SH-SY5Y (cell line): Measurements from ENCODE around the gene BCL10.

ENCODE experiments used
- GATA2 ChIP-seq: IDR thresholded peaks from 2 replicates; pipeline ENCODE4 v1.6.1; 2011; ENCODE audit warnings: mild to moderate bottlenecking, low read depth, low read length
- GATA3 ChIP-seq: IDR thresholded peaks from 2 replicates; pipeline ENCODE4 v1.6.1; 2011; ENCODE audit warnings: low read depth, mild to moderate bottlenecking, low read length, moderate library complexity

GRCh38 chr1:85273397-85273796 is 3.0 kb downstream of the BCL10 start:
- TF ChIP-seq GATA2 = no peak
- no peak for TF ChIP-seq GATA3
